Thoracic aorta (tissue), 2 donors: ENCODE measurements around the gene MRM2. TPM values are rescaled to one million over a fixed set of nuclear protein-coding genes. Genes with fewer than 3 reads are reported as not detected.

Experiments
- ATAC-seq: fragments of 150-250 bp; one replicate; pipeline ENCODE4 v1.8.0; 2017; ENCODE audit warnings: low read depth; ENCODE audit not compliant: insufficient number of reproducible peaks, low FRiP score
- DNase-seq: peaks from one replicate; pipeline ENCODE4 v3.0.0-alpha.2; 2020; ENCODE audit warnings: low spot score
- H3K27ac ChIP-seq, 2 donors: fragments of 200-600 bp; sonication (generic); 1 replicate in 1 of 2; 2 replicates in 1 of 2; pipeline ENCODE4 v1.5.1; 2016; ENCODE audit warnings: mild to moderate bottlenecking in 2 of 2, moderate library complexity in 2 of 2
- H3K27me3 ChIP-seq: fragments of 200-600 bp; sonication (generic); replicated peaks from 2 replicates; pipeline ENCODE4 v1.6.0; 2016; ENCODE audit warnings: mild to moderate bottlenecking; ENCODE audit not compliant: insufficient read depth
- H3K36me3 ChIP-seq: fragments of 200-600 bp; sonication (generic); one replicate; pipeline ENCODE4 v1.5.1; 2016
- H3K4me1 ChIP-seq, 2 donors: fragments of 200-600 bp; sonication (generic); 1 replicate in 1 of 2; 2 replicates in 1 of 2; pipeline versions ENCODE4 v1.5.1 to v1.6.0; 2016; ENCODE audit warnings: low read depth in 2 of 2, mild to moderate bottlenecking in 1 of 2; ENCODE audit not compliant: control insufficient read depth in 1 of 2
- H3K4me3 ChIP-seq: fragments of 200-600 bp; sonication (generic); 2 replicates; pipeline ENCODE4 v1.5.1; 2016; ENCODE audit warnings: mild to moderate bottlenecking
- H3K9me3 ChIP-seq: fragments of 200-600 bp; sonication (generic); 2 replicates; pipeline ENCODE4 v1.5.1; 2016
- total RNA-seq, 2 donors: library from RNA; depleted of rRNA; stranded (reverse); fragments of >200 nt; gene quantifications; one replicate each; pipeline versions ENCODE4 v1.1.0 to v1.2.3, GENCODE V29; 2016
- TF ChIP-seq, protein P1 (sequence below): fragments of 200-600 bp; sonication (generic); IDR thresholded peaks from one replicate; pipeline ENCODE4 v1.5.1; 2019; ENCODE audit warnings: antibody characterized with exemption

Gene MRM2
- total RNA-seq, 2 donors from 2014 or later, result 12.5 to 16.6 TPM

DNA sequence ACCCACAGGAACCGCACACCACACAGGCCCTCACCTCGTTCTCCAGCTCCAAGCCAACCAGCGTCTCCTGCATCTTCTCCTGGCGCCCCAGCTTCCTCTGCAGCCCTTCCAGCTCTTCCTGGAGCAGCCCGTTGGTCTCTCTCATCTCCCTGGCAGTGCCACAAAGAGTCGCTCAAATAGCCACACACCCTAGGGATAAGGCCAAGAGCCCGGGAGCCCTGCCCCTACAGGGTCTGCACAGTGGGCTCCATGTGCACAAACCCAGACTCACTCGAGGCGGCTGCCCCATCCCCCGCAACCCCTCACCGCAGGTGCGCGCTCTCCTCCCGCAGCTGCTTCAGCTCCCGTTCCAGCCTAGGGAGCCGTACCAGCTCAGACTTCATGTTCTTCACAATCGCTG is 26.2 kb downstream of the MRM2 start:
- Histone ChIP-seq H3K27me3 (no peaks in the 10 kb centered on the region), H3K9me3 (no peaks in the 10 kb centered on the region), H3K4me1 (no peaks in the 10 kb centered on the region), H3K36me3 (peaks cover 45% of the 10 kb centered on the region), H3K27ac (no peak overlapping the region), H3K4me3 (no peak overlapping the region)
- ATAC-seq (no peak), DNase-seq (no peak)
- TF ChIP-seq, protein P1, sequence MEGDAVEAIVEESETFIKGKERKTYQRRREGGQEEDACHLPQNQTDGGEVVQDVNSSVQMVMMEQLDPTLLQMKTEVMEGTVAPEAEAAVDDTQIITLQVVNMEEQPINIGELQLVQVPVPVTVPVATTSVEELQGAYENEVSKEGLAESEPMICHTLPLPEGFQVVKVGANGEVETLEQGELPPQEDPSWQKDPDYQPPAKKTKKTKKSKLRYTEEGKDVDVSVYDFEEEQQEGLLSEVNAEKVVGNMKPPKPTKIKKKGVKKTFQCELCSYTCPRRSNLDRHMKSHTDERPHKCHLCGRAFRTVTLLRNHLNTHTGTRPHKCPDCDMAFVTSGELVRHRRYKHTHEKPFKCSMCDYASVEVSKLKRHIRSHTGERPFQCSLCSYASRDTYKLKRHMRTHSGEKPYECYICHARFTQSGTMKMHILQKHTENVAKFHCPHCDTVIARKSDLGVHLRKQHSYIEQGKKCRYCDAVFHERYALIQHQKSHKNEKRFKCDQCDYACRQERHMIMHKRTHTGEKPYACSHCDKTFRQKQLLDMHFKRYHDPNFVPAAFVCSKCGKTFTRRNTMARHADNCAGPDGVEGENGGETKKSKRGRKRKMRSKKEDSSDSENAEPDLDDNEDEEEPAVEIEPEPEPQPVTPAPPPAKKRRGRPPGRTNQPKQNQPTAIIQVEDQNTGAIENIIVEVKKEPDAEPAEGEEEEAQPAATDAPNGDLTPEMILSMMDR, result no peak

- no peaks in the 10 kb centered on the region for H3K27me3 ChIP-seq
- no peak for ATAC-seq
- no peaks in the 10 kb centered on the region for H3K4me1 ChIP-seq
- no peak overlapping the region for H3K27ac ChIP-seq
- TF ChIP-seq, protein P1, result no peak
- no peaks in the 10 kb centered on the region for H3K9me3 ChIP-seq
- no peak for DNase-seq
- peaks cover 41% of the 10 kb centered on the region for H3K36me3 ChIP-seq
- H3K4me3 ChIP-seq, result no peak overlapping the region
These were observed 27.4 kb downstream of the MRM2 start for GRCh38 chr7:2214636-2215035.

DNA sequence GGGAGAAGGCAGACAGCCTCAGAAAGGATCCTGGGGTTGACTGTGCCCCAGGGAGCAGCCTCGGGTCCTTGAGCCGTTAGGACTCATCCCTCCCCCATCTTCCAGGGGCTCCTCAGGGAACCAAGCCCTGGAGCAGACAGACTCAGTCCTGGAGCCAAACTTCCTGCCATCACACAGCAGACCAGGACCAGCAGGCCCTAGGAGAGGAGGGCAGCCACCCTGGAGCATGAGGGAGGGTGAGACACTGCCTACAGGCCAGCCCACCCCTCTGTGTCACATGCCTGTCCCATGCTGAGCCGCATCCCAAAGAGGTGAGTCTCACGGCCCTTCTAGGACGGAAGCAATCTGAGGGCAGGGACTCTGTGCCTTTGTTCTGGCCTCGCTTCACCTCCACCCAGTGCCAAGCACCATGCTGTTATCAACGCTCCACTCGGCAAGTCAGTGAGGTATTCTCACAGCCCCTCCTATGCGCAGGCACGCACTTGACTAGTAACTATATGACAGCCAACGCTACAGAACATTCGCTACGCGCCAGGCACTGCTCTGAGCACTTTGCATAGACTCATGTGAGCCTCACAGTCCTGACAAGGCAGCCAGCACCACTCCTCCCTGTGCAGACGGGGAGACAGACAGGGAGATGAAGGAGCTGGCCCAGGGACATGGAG is 28.3 kb downstream of the MRM2 start:
- TF ChIP-seq, protein P1, result no peak
- no peak overlapping the region for H3K27ac ChIP-seq

DNA sequence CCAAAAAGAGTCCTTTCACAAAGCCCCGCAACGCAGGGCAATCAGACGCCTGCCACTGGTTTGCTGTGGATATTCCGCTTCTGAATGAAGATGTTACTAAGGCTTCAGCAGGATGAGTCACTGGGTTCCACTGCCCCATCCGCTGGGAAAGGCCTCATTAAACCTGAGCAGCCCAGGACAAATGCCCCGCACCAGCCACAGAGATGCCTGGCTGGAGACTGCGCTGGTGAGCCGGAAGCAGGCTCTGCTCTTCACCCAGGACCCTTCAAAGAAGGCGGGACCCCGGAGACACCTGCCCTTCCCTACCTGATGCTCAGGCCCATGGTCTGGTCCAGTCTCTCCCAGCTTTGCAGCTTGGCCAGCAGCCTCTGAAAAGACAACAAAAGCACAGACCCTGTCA is 29.1 kb downstream of the MRM2 start:
- H3K27me3 ChIP-seq, result no peaks in the 10 kb centered on the region
- no peak overlapping the region for H3K27ac ChIP-seq
- no peak for DNase-seq
- H3K4me3 ChIP-seq, result no peak overlapping the region
- H3K9me3 ChIP-seq, result no peaks in the 10 kb centered on the region
- peaks cover 41% of the 10 kb centered on the region for H3K36me3 ChIP-seq
- no peak for ATAC-seq
- TF ChIP-seq, protein P1, result no peak
- no peaks in the 10 kb centered on the region for H3K4me1 ChIP-seq

More for the DNA sequence above, 28.3 kb downstream of the MRM2 start:
- Histone ChIP-seq H3K36me3 (peaks cover 41% of the 10 kb centered on the region), H3K4me3 (no peak overlapping the region), H3K9me3 (no peaks in the 10 kb centered on the region), H3K4me1 (no peaks in the 10 kb centered on the region), H3K27me3 (no peaks in the 10 kb centered on the region)
- no peak for DNase-seq
- ATAC-seq, result no peak

- no peak for DNase-seq
- H3K4me1 ChIP-seq, result no peaks in the 10 kb centered on the region
- H3K27me3 ChIP-seq, result no peaks in the 10 kb centered on the region
- no peak for ATAC-seq
- TF ChIP-seq, protein P1, result no peak
- H3K36me3 ChIP-seq, result peaks cover 34% of the 10 kb centered on the region
- no peak overlapping the region for H3K27ac ChIP-seq
- H3K9me3 ChIP-seq, result no peaks in the 10 kb centered on the region
- H3K4me3 ChIP-seq, result no peak overlapping the region
These were observed 30.1 kb downstream of the MRM2 start for GRCh38 chr7:2211926-2212325.
